ENCODE results near the gene NLRP10. TPM values are rescaled to one million over a fixed set of nuclear protein-coding genes. Genes with fewer than 3 reads are reported as not detected.
A peak's percentile ranks its signal among the peaks of the same experiment; 100 is the strongest.

Gene NLRP10
- total RNA-seq, 4 donors from 2014 or later, result not detected

- no peak for DNase-seq
- no peaks in the 10 kb centered on the region for H3K4me1 ChIP-seq
- H3K27ac ChIP-seq, result no peak within 1 kb of the TSS
- H3K4me3 ChIP-seq, result no peak within 1 kb of the TSS
- no peak for TF ChIP-seq CTCF (IDR thresholded peaks at IDR 0.05)
- no peak for TF ChIP-seq POLR2A (IDR thresholded peaks at IDR 0.05)
- no peaks in the 10 kb centered on the region for H3K36me3 ChIP-seq
- H3K27me3 ChIP-seq, result no peaks in the 10 kb centered on the region
- peaks cover 0 to 7% (median 0%) of the 10 kb centered on the region in 4 donors for H3K9me3 ChIP-seq
Observed at GRCh38 chr11:7941608-7942007, 23.6 kb downstream of the NLRP10 start, which contains the start of gene OR10A3. Gene OR10A3 (minus strand): TSS chr11:7941708. CDS start chr11:7939520, 2,188 bp downstream.

DNA sequence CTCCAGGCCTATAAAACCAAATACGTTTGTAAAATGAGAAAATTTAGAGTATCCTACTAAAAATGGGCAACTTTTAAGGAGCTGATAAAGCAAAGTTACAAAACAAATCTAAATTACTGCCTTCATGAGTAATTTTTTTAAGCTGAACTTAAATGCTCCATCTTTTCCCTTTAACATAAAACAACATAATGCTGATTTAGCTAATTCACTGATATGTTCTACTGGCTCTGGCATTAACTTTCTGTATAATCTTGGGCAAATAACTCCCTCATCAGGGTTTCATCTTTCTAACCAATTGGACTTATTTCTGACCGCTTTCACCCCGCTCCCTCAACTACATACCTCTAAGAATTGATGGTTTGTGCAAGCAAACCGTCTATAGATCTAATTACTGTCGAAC lies 24.1 kb downstream of the NLRP10 start:
- peaks cover 0 to 7% (median 0%) of the 10 kb centered on the region in 4 donors for H3K9me3 ChIP-seq
- H3K27me3 ChIP-seq, result no peaks in the 10 kb centered on the region
- TF ChIP-seq POLR2A (IDR thresholded peaks at IDR 0.05), result no peak
- TF ChIP-seq CTCF (IDR thresholded peaks at IDR 0.05), result no peak
- no peak overlapping the region for H3K27ac ChIP-seq
- DNase-seq, result no peak
- no peak overlapping the region for H3K4me3 ChIP-seq
- H3K4me1 ChIP-seq, result no peaks in the 10 kb centered on the region
- H3K36me3 ChIP-seq, result no peaks in the 10 kb centered on the region

DNA sequence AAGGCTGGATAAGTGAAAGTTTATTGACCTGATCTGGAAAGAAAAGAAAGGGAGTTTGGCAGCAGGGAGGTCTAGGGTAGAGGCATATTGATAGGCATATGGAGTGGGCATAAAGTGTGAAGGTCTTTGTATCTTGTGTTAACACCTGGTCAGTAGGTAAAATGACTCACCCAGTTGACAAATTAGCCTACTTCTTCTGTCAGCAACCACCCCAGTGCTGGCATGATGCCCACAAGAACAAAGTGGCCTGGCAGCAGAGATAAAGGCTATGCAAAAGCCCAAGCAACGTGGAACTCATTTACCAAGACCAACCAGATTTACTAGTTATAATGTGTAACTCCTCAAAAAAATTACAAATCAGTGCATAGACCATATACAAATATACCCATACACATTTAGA lies 28.6 kb downstream of the NLRP10 start:
- TF ChIP-seq POLR2A (IDR thresholded peaks at IDR 0.05), result no peak
- no peak for TF ChIP-seq CTCF (IDR thresholded peaks at IDR 0.05)
- no peaks in the 10 kb centered on the region for H3K9me3 ChIP-seq
- peak in 1 of 3 donors; percentile 51 for DNase-seq
- no peaks in the 10 kb centered on the region for H3K27me3 ChIP-seq
- H3K27ac ChIP-seq, result no peak overlapping the region
- no peak overlapping the region for H3K4me3 ChIP-seq
- no peaks in the 10 kb centered on the region for H3K4me1 ChIP-seq
- no peaks in the 10 kb centered on the region for H3K36me3 ChIP-seq

DNA sequence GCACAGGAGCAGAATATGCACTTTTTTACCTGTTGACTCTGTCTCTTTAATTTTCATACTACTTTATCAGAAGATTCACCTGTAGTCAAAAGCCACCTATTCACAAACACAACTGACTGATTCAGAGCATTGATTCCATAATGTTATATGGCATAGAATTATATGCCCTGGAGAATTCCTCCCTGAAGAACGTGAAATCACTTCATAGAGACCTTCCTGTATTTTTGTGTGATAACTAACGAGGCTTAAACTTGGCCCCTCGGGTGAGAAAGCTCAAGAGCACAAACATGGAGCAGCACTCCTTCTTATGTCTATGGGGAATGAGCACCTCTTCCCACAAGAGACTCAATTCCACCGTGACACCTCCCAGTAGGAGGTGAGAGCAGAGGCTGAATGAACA lies 34.1 kb downstream of the NLRP10 start, which contains the start of gene OR10A6:
OR10A6 (minus strand) TSS at position 101 of the 400 bp plus-strand sequence. CDS start 2,606 bp downstream, outside the sequence.
- no peaks in the 10 kb centered on the region for H3K4me1 ChIP-seq
- H3K4me3 ChIP-seq, result no peak within 1 kb of the TSS
- no peak within 1 kb of the TSS for H3K27ac ChIP-seq
- TF ChIP-seq POLR2A (IDR thresholded peaks at IDR 0.05) (no peak), CTCF (IDR thresholded peaks at IDR 0.05) (no peak)
- H3K36me3 ChIP-seq, result no peaks in the 10 kb centered on the region
- DNase-seq, result no peak
- H3K27me3 ChIP-seq, result no peaks in the 10 kb centered on the region
- H3K9me3 ChIP-seq, result no peaks in the 10 kb centered on the region

DNA sequence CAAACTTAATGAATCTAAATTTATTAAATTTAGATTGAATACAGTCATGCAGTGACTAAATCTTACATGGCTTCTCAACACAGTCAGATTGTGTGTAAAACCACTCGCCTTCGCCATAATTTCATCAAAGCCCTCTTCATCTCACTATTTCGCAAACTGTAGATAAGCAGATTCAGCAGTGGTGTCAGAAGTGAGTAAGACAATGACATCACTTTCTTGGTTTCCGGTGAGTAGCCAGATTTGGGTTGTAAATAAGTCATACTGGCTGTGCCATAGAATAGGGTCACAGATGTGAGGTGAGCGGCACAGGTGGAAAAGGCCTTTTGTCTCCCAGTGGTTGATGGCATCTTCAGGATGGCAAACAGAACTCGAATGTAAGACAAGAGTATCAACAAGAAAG lies 37.6 kb downstream of the NLRP10 start:
- H3K27me3 ChIP-seq, result no peaks in the 10 kb centered on the region
- no peak for DNase-seq
- H3K36me3 ChIP-seq, result no peaks in the 10 kb centered on the region
- no peaks in the 10 kb centered on the region for H3K9me3 ChIP-seq
- no peak overlapping the region for H3K27ac ChIP-seq
- no peaks in the 10 kb centered on the region for H3K4me1 ChIP-seq
- H3K4me3 ChIP-seq, result no peak overlapping the region
- TF ChIP-seq CTCF (IDR thresholded peaks at IDR 0.05) (no peak), POLR2A (IDR thresholded peaks at IDR 0.05) (no peak)

GRCh38 chr11:7924536-7924935 lies 40.7 kb downstream of the NLRP10 start:
- Histone ChIP-seq H3K4me3 (no peak overlapping the region), H3K4me1 (no peaks in the 10 kb centered on the region), H3K27me3 (no peaks in the 10 kb centered on the region), H3K36me3 (no peaks in the 10 kb centered on the region), H3K9me3 (no peaks in the 10 kb centered on the region), H3K27ac (no peak overlapping the region)
- TF ChIP-seq POLR2A (IDR thresholded peaks at IDR 0.05) (no peak), CTCF (IDR thresholded peaks at IDR 0.05) (no peak)
- no peak for DNase-seq
